Spleen (tissue), 7 donors: Measurements from ENCODE around the gene NUDT9.
"Not testable (repeated sequence)": the region's sequence is repeated elsewhere in the genome, so short reads cannot be mapped to it uniquely, and the experiment has no call there.

Experiments used
- CTCF ChIP-seq, 11 experiments: fragments of 200-600 bp in 7 of 11; fragments of 450-650 bp in 4 of 11; sonication (generic) in 4 of 11; IDR thresholded peaks in 8 of 11; conservative IDR thresholded peaks in 3 of 11; 1 replicate in 7 of 11; 2 replicates in 4 of 11; pipeline versions ENCODE4 v1.4.0 to v1.8.0; 2016 to 2021; ENCODE audit warnings: antibody characterized with exemption in 11 of 11, inconsistent platforms in 4 of 11, mild to moderate bottlenecking in 1 of 11
- POLR2A ChIP-seq, 3 donors: fragments of 450-650 bp; IDR thresholded peaks; one replicate each; pipeline ENCODE4 v1.5.1; 2017; ENCODE audit warnings: antibody characterized with exemption in 3 of 3, mild to moderate bottlenecking in 1 of 3
- POLR2AphosphoS5 ChIP-seq, 3 donors: sonication (generic); formaldehyde crosslinking; IDR thresholded peaks; one replicate each; pipeline ENCODE4 v1.5.1; 2017; ENCODE audit warnings: antibody characterized with exemption in 3 of 3
- donor health status: DM: no; HTN: no; CAD: no; lungs with moderate emphysema.
- donor health status: DM: no; HTN: no; CAD: no.
- donor health status: DM: no; HTN: no; CAD: no.

- not testable (repeated sequence) for TF ChIP-seq POLR2AphosphoS5 (IDR thresholded peaks at IDR 0.05); CTCF (IDR thresholded peaks at IDR 0.05 in 8 of 11, conservative IDR thresholded peaks at IDR 0.05 in 3 of 11); POLR2A (IDR thresholded peaks at IDR 0.05)
These were observed 37.8 kb upstream of the NUDT9 start for GRCh38 chr4:87384466-87385132.
